SJCRH30 (cell line): ENCODE results near the gene BRWD1. TPM values are rescaled to one million over a fixed set of nuclear protein-coding genes. Genes with fewer than 3 reads are reported as not detected.
"Not testable (repeated sequence)": the region's sequence is repeated elsewhere in the genome, so short reads cannot be mapped to it uniquely, and the experiment has no call there.

ENCODE experiments used
- DNase-seq, 2 experiments: peaks; one replicate each; pipeline ENCODE4 v3.0.0-alpha.2; 2015 to 2020
- H3K27ac ChIP-seq: fragments of 250-450 bp; sonication (Bioruptor Pico); 2 replicates; pipeline ENCODE4 v1.5.1; 2020; ENCODE audit warnings: mild to moderate bottlenecking, moderate library complexity
- H3K27me3 ChIP-seq: fragments of 250-450 bp; sonication (Bioruptor Pico); 2 replicates; pipeline ENCODE4 v1.5.1; 2020; ENCODE audit warnings: mild to moderate bottlenecking, moderate library complexity
- H3K36me3 ChIP-seq: fragments of 250-450 bp; sonication (Bioruptor Pico); 2 replicates; pipeline ENCODE4 v1.5.1; 2020; ENCODE audit warnings: mild to moderate bottlenecking, moderate library complexity
- H3K4me1 ChIP-seq: fragments of 250-450 bp; sonication (Bioruptor Pico); 2 replicates; pipeline ENCODE4 v1.5.1; 2020; ENCODE audit warnings: mild to moderate bottlenecking, moderate library complexity
- H3K4me3 ChIP-seq: fragments of 250-450 bp; sonication (Bioruptor Pico); 2 replicates; pipeline ENCODE4 v1.5.1; 2020; ENCODE audit warnings: mild to moderate bottlenecking, moderate library complexity
- H3K9me3 ChIP-seq: fragments of 250-450 bp; sonication (Bioruptor Pico); replicated peaks from 2 replicates; pipeline ENCODE4 v1.5.1; 2020; ENCODE audit warnings: mild to moderate bottlenecking, moderate library complexity
- total RNA-seq: library from RNA; depleted of rRNA; stranded (reverse); fragments of >200 nt; shearing (Covaris generic); gene quantifications from 2 replicates; pipeline ENCODE4 v1.2.3, GENCODE V29; 2014

BRWD1 gene
- total RNA-seq, 1 experiment from 2014 or later, result 49.8 TPM

DNA sequence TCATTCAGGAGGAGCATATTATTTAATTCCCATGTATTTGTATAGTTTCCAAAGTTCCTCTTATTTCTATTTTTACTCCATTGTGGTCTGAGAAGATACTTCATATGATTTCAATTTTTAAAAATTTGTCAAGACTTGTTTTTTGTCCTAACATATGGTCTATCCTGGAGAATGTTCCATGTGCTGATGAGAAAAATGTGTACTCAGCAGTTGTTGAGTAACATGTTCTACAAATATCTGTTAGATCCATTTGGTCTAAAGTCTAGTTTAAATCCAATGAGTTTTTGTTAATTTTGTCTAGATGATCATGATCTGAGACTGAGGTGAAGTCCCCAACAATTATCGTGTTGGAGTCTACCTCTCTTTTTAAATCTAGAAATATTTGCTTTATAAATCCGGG lies 144.6 kb downstream of the BRWD1 start:
- Histone ChIP-seq H3K27ac (no peak overlapping the region), H3K4me1 (no peaks in the 10 kb centered on the region), H3K36me3 (peaks cover 15% of the 10 kb centered on the region), H3K9me3 (0 out of 2 replicates have a peak, but pooled peaks cover 3% of the 10 kb centered on the region), H3K27me3 (no peaks in the 10 kb centered on the region), H3K4me3 (no peak overlapping the region)
- DNase-seq, result no peak

DNA sequence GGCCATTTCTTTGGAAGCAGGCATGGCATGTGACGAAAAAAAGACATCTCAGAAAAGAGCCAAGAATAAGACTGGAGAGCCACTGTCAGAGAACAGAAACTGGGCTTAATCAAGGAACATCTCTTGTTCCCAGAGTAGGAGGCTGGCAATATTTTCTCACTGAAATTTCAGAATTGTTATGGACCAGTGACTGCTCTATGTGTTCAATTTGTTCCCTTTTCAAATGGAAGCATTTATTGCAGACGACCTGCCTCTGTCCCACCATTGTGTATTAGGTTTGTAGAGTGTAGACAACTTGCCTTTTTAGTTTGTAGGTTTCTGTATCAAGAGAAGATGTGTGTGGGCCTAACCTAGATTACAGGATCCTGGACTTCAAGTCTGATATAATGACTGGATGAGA lies 148.9 kb downstream of the BRWD1 start:
- Histone ChIP-seq H3K27ac (no peak overlapping the region), H3K4me3 (no peak overlapping the region), H3K4me1 (no peaks in the 10 kb centered on the region), H3K36me3 (peaks cover 4% of the 10 kb centered on the region), H3K27me3 (no peaks in the 10 kb centered on the region), H3K9me3 (0 out of 2 replicates have a peak, but pooled peaks cover 3% of the 10 kb centered on the region)
- DNase-seq, result no peak

- Histone ChIP-seq H3K4me3 (no peak overlapping the region), H3K9me3 (0 out of 2 replicates have a peak, but pooled peaks cover 3% of the 10 kb centered on the region), H3K27me3 (no peaks in the 10 kb centered on the region), H3K27ac (no peak overlapping the region), H3K4me1 (no peaks in the 10 kb centered on the region), H3K36me3 (no peaks in the 10 kb centered on the region)
- no peak for DNase-seq
These were observed 152.4 kb downstream of the BRWD1 start for GRCh38 chr21:39161064-39161463.

DNA sequence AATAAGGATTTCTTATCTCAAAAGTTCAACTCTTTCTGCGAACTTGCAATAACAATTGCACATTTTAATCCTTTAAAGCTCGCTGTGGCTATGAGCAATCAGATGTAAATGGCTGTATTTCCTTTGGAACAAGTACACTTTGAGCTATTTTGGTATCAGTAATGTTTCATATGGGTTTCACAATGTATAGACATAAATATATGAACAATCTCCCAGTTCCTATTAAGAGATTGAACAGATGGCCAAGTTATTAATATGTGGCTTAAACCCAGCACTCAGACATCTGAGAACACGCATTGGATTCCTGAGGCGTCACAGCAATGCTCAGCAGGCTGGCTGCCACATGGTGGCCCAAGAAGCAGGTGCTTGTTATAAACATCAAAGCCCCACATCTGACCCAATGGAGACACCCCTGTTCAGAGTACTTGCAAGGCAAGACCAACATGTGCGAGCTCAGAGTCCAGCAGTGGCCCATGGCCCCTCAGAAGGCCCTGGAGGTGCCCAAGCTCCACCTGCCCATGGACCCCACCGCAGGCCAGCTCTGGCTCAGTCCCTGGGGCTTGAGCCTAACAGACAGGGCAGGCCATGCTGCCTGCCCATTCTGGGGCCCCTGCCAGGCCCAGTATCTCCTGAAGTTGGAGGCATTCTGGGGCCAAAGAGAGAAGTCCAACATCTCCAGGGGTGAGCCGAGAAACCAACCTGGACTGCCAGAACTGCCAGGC lies 153.9 kb downstream of the BRWD1 start:
- Histone ChIP-seq H3K4me3 (no peak overlapping the region), H3K36me3 (no peaks in the 10 kb centered on the region), H3K4me1 (no peaks in the 10 kb centered on the region), H3K27me3 (no peaks in the 10 kb centered on the region), H3K9me3 (0 out of 2 replicates have a peak, but pooled peaks cover 3% of the 10 kb centered on the region), H3K27ac (no peak overlapping the region)
- peak in 1 of 2 experiments; percentile 32 for DNase-seq

DNA sequence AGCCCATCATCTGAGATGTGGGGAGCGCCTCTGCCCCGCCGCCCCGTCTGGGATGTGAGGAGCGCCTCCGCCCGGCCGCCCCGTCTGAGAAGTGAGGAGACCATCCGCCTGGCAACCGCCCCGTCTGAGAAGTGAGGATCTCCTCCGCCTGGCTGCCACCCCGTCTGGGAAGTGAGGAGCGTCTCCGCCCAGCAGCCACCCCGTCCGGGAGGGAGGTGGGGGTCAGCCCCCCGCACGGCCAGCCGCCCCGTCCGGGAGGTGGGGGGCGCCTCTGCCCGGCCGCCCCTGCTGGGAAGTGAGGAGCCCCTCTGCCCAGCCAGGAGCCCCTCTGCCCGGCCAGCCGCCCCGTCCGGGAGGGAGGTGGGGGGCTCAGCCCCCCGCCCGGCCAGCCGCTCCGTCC lies 156.2 kb downstream of the BRWD1 start:
- not testable (repeated sequence) for DNase-seq

GRCh38 chr21:39156024-39156423 lies 157.4 kb downstream of the BRWD1 start:
- Histone ChIP-seq H3K27ac (no peak overlapping the region), H3K9me3 (no peaks in the 10 kb centered on the region), H3K36me3 (no peaks in the 10 kb centered on the region), H3K4me1 (no peaks in the 10 kb centered on the region), H3K27me3 (no peaks in the 10 kb centered on the region), H3K4me3 (no peak overlapping the region)
- DNase-seq, result no peak

More for the DNA sequence above, 156.2 kb downstream of the BRWD1 start:
- H3K36me3 ChIP-seq, H3K4me3 ChIP-seq, H3K27ac ChIP-seq, H3K9me3 ChIP-seq, H3K4me1 ChIP-seq, H3K27me3 ChIP-seq: not testable (repeated sequence)

DNA sequence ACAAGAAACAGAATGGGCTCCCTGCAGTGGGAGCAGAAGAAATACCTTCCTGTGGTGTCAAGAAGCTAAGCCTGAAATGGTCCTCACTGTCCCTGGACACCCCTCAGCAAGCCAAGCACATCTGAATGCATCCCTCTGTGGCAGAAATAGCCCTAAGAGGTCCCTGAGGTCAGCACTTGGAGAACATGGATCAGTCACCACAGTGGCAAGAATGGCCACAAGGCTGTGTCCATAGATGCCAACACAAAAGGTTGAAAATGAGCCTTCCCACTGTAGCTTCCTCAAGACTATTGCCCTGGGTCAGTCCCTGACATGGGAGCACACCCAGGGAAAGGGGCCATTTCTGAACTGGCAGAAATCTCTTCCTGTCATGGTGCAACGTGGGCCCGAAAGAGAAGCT lies 157.9 kb downstream of the BRWD1 start:
- no peaks in the 10 kb centered on the region for H3K27me3 ChIP-seq

GRCh38 chr21:39153842-39154241 lies 159.6 kb downstream of the BRWD1 start:
- H3K36me3 ChIP-seq, result no peaks in the 10 kb centered on the region
- peak in 1 of 2 experiments; percentile 42 for DNase-seq
- no peaks in the 10 kb centered on the region for H3K9me3 ChIP-seq
- no peak overlapping the region for H3K27ac ChIP-seq
- no peaks in the 10 kb centered on the region for H3K27me3 ChIP-seq
- no peak overlapping the region for H3K4me3 ChIP-seq
- H3K4me1 ChIP-seq, result no peaks in the 10 kb centered on the region

More for the DNA sequence above, 157.9 kb downstream of the BRWD1 start:
- no peaks in the 10 kb centered on the region for H3K4me1 ChIP-seq
- no peaks in the 10 kb centered on the region for H3K36me3 ChIP-seq
- no peak for DNase-seq
- H3K27ac ChIP-seq, result no peak overlapping the region
- H3K4me3 ChIP-seq, result no peak overlapping the region
- H3K9me3 ChIP-seq, result no peaks in the 10 kb centered on the region

- H3K4me1 ChIP-seq, result no peaks in the 10 kb centered on the region
- H3K27ac ChIP-seq, result no peak overlapping the region
- H3K36me3 ChIP-seq, result no peaks in the 10 kb centered on the region
- H3K4me3 ChIP-seq, result no peak overlapping the region
- H3K27me3 ChIP-seq, result 0 out of 2 replicates have a peak, but pooled peaks cover 3% of the 10 kb centered on the region
- H3K9me3 ChIP-seq, result no peaks in the 10 kb centered on the region
- peak in 1 of 2 experiments; percentile 55 for DNase-seq
These were observed 160.1 kb downstream of the BRWD1 start for GRCh38 chr21:39153373-39153772.

GRCh38 chr21:39152271-39152670 lies 161.2 kb downstream of the BRWD1 start:
- Histone ChIP-seq H3K9me3 (no peaks in the 10 kb centered on the region), H3K27me3 (0 out of 2 replicates have a peak, but pooled peaks cover 3% of the 10 kb centered on the region), H3K27ac (no peak overlapping the region), H3K4me1 (no peaks in the 10 kb centered on the region), H3K4me3 (no peak overlapping the region), H3K36me3 (no peaks in the 10 kb centered on the region)
- no peak for DNase-seq

GRCh38 chr21:39150877-39151276 lies 162.6 kb downstream of the BRWD1 start:
- no peak for DNase-seq
- no peaks in the 10 kb centered on the region for H3K9me3 ChIP-seq
- H3K27ac ChIP-seq, result no peak overlapping the region

GRCh38 chr21:39150316-39150715 lies 163.1 kb downstream of the BRWD1 start:
- H3K36me3 ChIP-seq, result no peaks in the 10 kb centered on the region
- no peaks in the 10 kb centered on the region for H3K9me3 ChIP-seq
- H3K27me3 ChIP-seq, result 0 out of 2 replicates have a peak, but pooled peaks cover 3% of the 10 kb centered on the region
- no peak for DNase-seq
- H3K27ac ChIP-seq, result no peak overlapping the region
- no peak overlapping the region for H3K4me3 ChIP-seq
- no peaks in the 10 kb centered on the region for H3K4me1 ChIP-seq

More at GRCh38 chr21:39150877-39151276, 162.6 kb downstream of the BRWD1 start:
- Histone ChIP-seq H3K36me3 (no peaks in the 10 kb centered on the region), H3K4me1 (no peaks in the 10 kb centered on the region), H3K27me3 (0 out of 2 replicates have a peak, but pooled peaks cover 3% of the 10 kb centered on the region), H3K4me3 (no peak overlapping the region)

DNA sequence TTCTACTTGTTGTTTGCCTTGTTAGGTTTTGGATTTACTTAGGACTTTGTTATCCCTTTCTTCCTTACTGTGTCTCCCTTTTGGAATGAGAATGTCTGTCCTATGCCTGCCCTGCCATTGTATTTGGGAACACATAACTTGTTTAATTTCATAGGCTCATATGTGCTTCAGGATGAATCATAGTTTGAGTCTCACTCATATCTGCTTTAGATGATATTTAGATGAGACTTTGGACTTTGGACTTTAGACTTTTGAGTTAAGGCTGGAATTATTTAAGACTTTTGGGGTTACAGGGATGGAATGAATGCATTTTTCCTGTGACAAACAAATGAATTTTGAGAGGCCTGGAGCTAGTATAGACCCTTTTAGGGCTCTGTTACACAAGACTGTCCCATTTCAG lies 163.6 kb downstream of the BRWD1 start:
- Histone ChIP-seq H3K36me3 (no peaks in the 10 kb centered on the region), H3K9me3 (no peaks in the 10 kb centered on the region)

DNA sequence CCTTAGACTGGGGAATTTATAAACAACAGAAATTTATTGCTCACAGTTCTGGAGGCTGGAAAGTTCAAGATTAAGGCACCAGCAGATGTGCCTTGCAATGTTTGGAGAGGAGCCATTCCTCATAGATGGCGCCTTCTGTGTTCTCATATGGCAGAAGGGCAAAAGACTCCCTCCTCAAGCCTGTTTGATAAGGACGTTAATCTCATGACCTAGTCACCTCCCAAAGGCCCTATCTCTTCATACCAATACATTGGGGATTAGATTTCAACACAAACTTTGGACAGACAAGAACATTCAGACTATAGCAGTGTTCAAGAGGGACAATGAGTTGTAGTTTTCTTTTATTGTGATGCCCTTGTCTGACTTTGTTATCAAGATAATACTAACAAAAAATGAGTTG lies 164.5 kb downstream of the BRWD1 start:
- H3K36me3 ChIP-seq, result no peaks in the 10 kb centered on the region

More for the DNA sequence above, 163.6 kb downstream of the BRWD1 start:
- no peak overlapping the region for H3K4me3 ChIP-seq
- no peak for DNase-seq
- H3K4me1 ChIP-seq, result no peaks in the 10 kb centered on the region
- H3K27ac ChIP-seq, result no peak overlapping the region
- 0 out of 2 replicates have a peak, but pooled peaks cover 3% of the 10 kb centered on the region for H3K27me3 ChIP-seq

DNA sequence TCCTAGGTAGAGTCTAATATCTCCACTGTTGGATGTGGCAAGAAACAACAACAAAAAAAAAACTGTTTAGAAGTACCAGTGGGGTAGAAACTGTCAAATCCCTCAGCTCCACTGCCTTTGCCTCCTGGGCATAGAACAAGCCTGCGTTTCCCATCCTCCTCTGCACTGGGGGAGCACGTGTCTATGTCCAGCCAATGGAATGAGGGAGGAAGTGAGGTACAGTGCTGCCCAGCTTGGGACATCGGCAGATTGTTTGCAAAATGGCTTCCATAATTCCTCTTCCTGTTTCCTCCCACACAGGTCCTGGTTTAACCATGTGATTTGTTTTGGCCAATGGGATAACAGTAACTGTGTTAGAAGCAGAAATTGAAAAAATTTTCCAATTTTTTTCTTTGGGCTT lies 169.2 kb downstream of the BRWD1 start:
- 0 out of 2 replicates have a peak, but pooled peaks cover 4% of the 10 kb centered on the region for H3K9me3 ChIP-seq
- no peaks in the 10 kb centered on the region for H3K4me1 ChIP-seq
- H3K27ac ChIP-seq, result no peak overlapping the region
- no peaks in the 10 kb centered on the region for H3K36me3 ChIP-seq
- DNase-seq, result peak; percentile 57 to 73
- no peak overlapping the region for H3K4me3 ChIP-seq
- 0 out of 2 replicates have a peak, but pooled peaks cover 3% of the 10 kb centered on the region for H3K27me3 ChIP-seq

More for the DNA sequence above, 164.5 kb downstream of the BRWD1 start:
- DNase-seq, result no peak
- 0 out of 2 replicates have a peak, but pooled peaks cover under 1% of the 10 kb centered on the region for H3K9me3 ChIP-seq
- no peak overlapping the region for H3K4me3 ChIP-seq
- no peaks in the 10 kb centered on the region for H3K4me1 ChIP-seq
- H3K27ac ChIP-seq, result no peak overlapping the region
- 0 out of 2 replicates have a peak, but pooled peaks cover 3% of the 10 kb centered on the region for H3K27me3 ChIP-seq
